Transverse colon (tissue), 4 donors: ENCODE data around the gene UIMC1. TPM values are rescaled to one million over a fixed set of nuclear protein-coding genes. Genes with fewer than 3 reads are reported as not detected.
"Not testable (repeated sequence)": the region's sequence is repeated elsewhere in the genome, so short reads cannot be mapped to it uniquely, and the experiment has no call there.

Experiments used
- DNase-seq: peaks from one replicate; pipeline ENCODE4 v3.0.0-alpha.2; 2019
- H3K27ac ChIP-seq, 4 donors: fragments of 200-600 bp; sonication (generic); 2 replicates each; pipeline ENCODE4 v1.5.1; 2016 to 2018; ENCODE audit warnings: inconsistent platforms in 4 of 4
- H3K27me3 ChIP-seq: fragments of 200-600 bp; sonication (generic); 2 replicates; pipeline ENCODE4 v1.5.1; 2017; ENCODE audit warnings: inconsistent platforms
- H3K36me3 ChIP-seq, 4 donors: fragments of 200-600 bp; sonication (generic); 2 replicates each; pipeline ENCODE4 v1.5.1; 2017 to 2019; ENCODE audit warnings: inconsistent platforms in 4 of 4
- H3K4me1 ChIP-seq, 4 donors: fragments of 200-600 bp; sonication (generic); 2 replicates each; pipeline ENCODE4 v1.5.1; 2017 to 2020; ENCODE audit warnings: inconsistent platforms in 4 of 4
- H3K4me3 ChIP-seq, 4 donors: fragments of 200-600 bp; sonication (generic); 1 replicate in 1 of 4; 2 replicates in 3 of 4; pipeline versions ENCODE4 v1.5.1 to v1.6.1; 2017 to 2019; ENCODE audit warnings: inconsistent platforms in 4 of 4
- H3K9me3 ChIP-seq, 2 donors: fragments of 200-600 bp; sonication (generic); 2 replicates each; pipeline ENCODE4 v1.5.1; 2017 to 2019; ENCODE audit warnings: inconsistent platforms in 2 of 2
- CTCF ChIP-seq, 5 experiments: fragments of 200-600 bp in 3 of 5; fragments of 450-650 bp in 2 of 5; sonication (generic) in 3 of 5; IDR thresholded peaks; 1 replicate in 2 of 5; 2 replicates in 3 of 5; pipeline ENCODE4 v1.5.1; 2016 to 2017; ENCODE audit warnings: antibody characterized with exemption in 5 of 5, inconsistent platforms in 3 of 5, mild to moderate bottlenecking in 2 of 5, moderate library complexity in 1 of 5
- EP300 ChIP-seq: sonication (generic); formaldehyde crosslinking; IDR thresholded peaks from one replicate; pipeline ENCODE4 v1.6.1; 2017; ENCODE audit warnings: antibody characterized with exemption, low read depth
- POLR2A ChIP-seq: fragments of 450-650 bp; IDR thresholded peaks from one replicate; pipeline ENCODE4 v1.6.1; 2016; ENCODE audit warnings: antibody characterized with exemption, mild to moderate bottlenecking, moderate library complexity
- POLR2AphosphoS5 ChIP-seq, 3 donors: sonication (generic); formaldehyde crosslinking; IDR thresholded peaks; one replicate each; pipeline ENCODE4 v1.6.1; 2016; ENCODE audit warnings: antibody characterized with exemption in 3 of 3
- WGBS, 2 donors: methylation state at CpG; one replicate each; pipeline ENCODE4 v1.1.5; 2018; ENCODE audit warnings: low coverage in 1 of 2; 5-methylcytosine and 5-hydroxymethylcytosine counted together
- in situ Hi-C, 4 donors: fragments of 200-750 bp; cut with MboI; loops; one replicate each; pipeline versions ENCODE4 v1.15.0 to v1.15.1; 2017; ENCODE audit warnings: low sequenced_read_pairs in 3 of 4, low pct_ligation_motif_present in 1 of 4, low pct_unique_long_range_greater_than_20kb in 1 of 4
- intact Hi-C: fragments of 100-400 bp; cut with DNase I; formaldehyde crosslinking; loops from one replicate; pipeline ENCODE4 v1.15.1; 2023; ENCODE audit warnings: low total_unique reads
- total RNA-seq, 4 donors: library from RNA; depleted of rRNA; stranded (reverse); fragments of >200 nt; gene quantifications; one replicate each; pipeline ENCODE4 v1.1.0, GENCODE V29; 2016

Gene UIMC1
- total RNA-seq, 4 donors from 2014 or later = 25.1 to 213 (median 34.6) TPM

DNA sequence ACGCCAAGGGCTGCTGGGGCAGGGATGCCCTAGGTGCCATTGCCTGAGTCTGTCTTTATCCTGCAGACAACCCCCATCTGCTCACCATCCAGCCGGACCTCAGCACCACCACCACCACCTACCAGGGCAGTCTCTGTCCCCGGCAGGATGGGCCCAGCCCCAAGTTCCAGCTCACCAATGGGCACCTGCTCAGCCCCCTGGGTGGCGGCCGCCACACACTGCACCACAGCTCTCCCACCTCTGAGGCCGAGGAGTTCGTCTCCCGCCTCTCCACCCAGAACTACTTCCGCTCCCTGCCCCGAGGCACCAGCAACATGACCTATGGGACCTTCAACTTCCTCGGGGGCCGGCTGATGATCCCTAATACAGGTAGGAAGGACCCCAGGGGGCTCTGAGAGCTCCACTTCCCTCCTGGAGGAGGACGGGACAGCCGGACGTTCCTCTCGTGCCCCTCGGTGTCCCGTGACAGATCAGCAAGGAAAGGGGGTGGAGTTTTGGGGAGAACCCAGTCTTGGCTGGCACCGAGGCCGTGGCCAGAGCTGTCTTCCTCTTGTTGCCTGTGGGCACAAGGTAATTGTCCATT lies 132.3 kb downstream of the UIMC1 start:
- DNase-seq = no peak
- WGBS, 2 donors = 74% methylated on average over 20 of the region's 20 CpGs; no CpG with 5 or more reads in 1 of the 2 donors
- intact Hi-C loops = no loop called here
- no peaks in the 10 kb centered on the region for H3K36me3 ChIP-seq
- H3K9me3 ChIP-seq = no peaks in the 10 kb centered on the region
- in situ Hi-C loops = no loop called here
- no peaks in the 10 kb centered on the region for H3K4me1 ChIP-seq
- peaks cover 48% of the 10 kb centered on the region for H3K27me3 ChIP-seq
- TF ChIP-seq EP300 (no peak), POLR2AphosphoS5 (IDR thresholded peaks at IDR 0.05) (no peak), CTCF (IDR thresholded peaks at IDR 0.05) (no peak), POLR2A (no peak)
- H3K27ac ChIP-seq = no peak overlapping the region
- no peak overlapping the region for H3K4me3 ChIP-seq

GRCh38 chr5:176873541-176874172 lies 132.9 kb downstream of the UIMC1 start:
- no peak overlapping the region for H3K27ac ChIP-seq
- H3K27me3 ChIP-seq = peaks cover 43% of the 10 kb centered on the region
- H3K9me3 ChIP-seq = no peaks in the 10 kb centered on the region
- H3K36me3 ChIP-seq = no peaks in the 10 kb centered on the region
- intact Hi-C loops = no loop called here
- no peak overlapping the region for H3K4me3 ChIP-seq
- in situ Hi-C loops = no loop called here
- TF ChIP-seq POLR2AphosphoS5 (IDR thresholded peaks at IDR 0.05) (no peak), EP300 (no peak), CTCF (IDR thresholded peaks at IDR 0.05) (no peak), POLR2A (no peak)
- WGBS, 2 donors = 26% methylated on average over 11 of the region's 16 CpGs; no CpG with 5 or more reads in 1 of the 2 donors
- no peaks in the 10 kb centered on the region for H3K4me1 ChIP-seq
- DNase-seq = no peak

- intact Hi-C loops = not testable (repeated sequence)
Observed at GRCh38 chr5:176873011-176873410, 133.6 kb downstream of the UIMC1 start.

DNA sequence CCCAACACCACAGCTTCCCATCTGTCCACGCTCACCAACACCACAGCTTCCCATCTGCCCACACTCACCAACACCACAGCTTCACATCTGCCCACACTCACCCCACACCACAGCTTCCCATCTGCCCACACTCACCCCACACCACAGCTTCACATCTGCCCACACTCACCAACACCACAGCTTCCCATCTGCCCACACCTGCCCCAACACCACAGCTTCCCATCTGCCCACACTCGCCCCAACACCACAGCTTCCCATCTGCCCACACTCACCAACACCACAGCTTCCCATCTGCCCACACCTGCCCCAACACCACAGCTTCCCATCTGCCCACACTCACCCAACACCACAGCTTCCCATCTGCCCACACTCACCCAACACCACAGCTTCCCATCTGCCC lies 134.0 kb downstream of the UIMC1 start:
- in situ Hi-C loops, H3K9me3 ChIP-seq, DNase-seq, H3K4me3 ChIP-seq, H3K36me3 ChIP-seq, intact Hi-C loops, H3K27ac ChIP-seq, H3K4me1 ChIP-seq: not testable (repeated sequence)
- WGBS, 2 donors = 43% methylated on average over 2 of the region's 2 CpGs; no CpG with 5 or more reads in 1 of the 2 donors
- peaks cover 42% of the 10 kb centered on the region for H3K27me3 ChIP-seq

More at GRCh38 chr5:176873011-176873410, 133.6 kb downstream of the UIMC1 start:
- in situ Hi-C loops, H3K9me3 ChIP-seq, H3K36me3 ChIP-seq, H3K4me3 ChIP-seq, H3K27ac ChIP-seq, DNase-seq, H3K4me1 ChIP-seq: not testable (repeated sequence)
- peaks cover 43% of the 10 kb centered on the region for H3K27me3 ChIP-seq
- WGBS, 2 donors = 52 to 55% methylated on average over 2 of the region's 2 CpGs

DNA sequence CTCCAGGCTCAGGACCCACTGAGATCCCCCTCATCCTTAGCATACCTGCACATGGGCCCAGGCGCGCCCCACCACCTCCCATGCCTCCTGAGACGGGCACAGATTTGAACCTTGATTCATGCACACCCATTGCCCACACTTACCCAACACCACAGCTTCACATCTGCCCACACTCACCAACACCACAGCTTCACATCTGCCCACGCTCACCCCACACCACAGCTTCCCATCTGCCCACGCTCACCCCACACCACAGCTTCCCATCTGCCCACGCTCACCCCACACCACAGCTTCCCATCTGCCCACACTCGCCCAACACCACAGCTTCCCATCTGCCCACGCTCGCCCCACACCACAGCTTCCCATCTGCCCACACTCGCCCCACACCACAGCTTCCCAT lies 135.9 kb downstream of the UIMC1 start:
- H3K4me3 ChIP-seq, DNase-seq, H3K27ac ChIP-seq, intact Hi-C loops, H3K4me1 ChIP-seq, H3K9me3 ChIP-seq, in situ Hi-C loops, H3K36me3 ChIP-seq: not testable (repeated sequence)
- WGBS, 2 donors = 60 to 76% methylated on average over 1 to 7 of the region's 10 CpGs
- peaks cover 40% of the 10 kb centered on the region for H3K27me3 ChIP-seq
